Ramos (cell line): Measurements from ENCODE around the gene TUBB1.

Experiments
- in situ Hi-C: fragments of 300-500 bp; cut with MboI; formaldehyde crosslinking; loops from one replicate; pipeline ENCODE4 v1.14.3; 2022; ENCODE audit warnings: low sequenced_read_pairs; ENCODE audit not compliant: unreplicated experiment

The TUBB1 gene

DNA sequence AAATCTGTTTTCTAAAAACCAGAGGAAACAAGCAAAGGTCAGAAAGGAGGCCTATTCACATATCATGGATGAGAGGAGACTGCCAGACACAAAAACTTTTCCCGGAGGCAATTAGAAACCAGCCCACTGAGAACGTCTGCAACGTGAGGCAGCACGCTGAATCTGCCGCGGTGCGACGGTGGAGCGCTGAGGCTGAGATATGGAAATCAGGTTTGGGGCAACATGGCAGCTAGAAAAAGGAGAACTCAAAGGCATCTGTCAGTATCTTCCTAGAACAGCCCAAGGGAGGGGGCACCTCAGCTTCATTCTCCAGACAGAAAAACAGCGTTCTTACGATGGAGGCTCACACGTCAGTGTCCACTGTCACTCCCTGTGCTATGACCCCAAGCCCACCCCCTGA, 18.2 kb downstream of the TUBB1 start:
- in situ Hi-C loops, result no loop called here

DNA sequence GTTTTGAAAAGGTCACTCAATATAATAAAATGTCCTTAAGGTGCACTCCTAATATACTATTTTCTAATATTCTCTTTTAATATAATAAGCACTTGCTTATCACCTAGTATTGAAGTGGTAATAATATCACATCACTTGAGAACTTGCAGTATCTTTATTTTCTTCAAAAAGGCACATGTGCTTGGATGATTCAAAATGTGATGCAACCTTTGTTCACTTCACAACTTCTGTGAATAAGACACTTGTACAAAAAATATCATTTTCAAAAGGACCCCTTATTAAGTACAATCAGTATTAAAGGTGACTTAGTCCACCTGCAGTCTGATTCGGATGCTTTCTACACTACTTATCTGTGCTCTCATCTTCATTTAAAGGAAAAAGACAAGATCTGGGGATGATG, 20.0 kb downstream of the TUBB1 start:
- in situ Hi-C loops, result no loop called here

DNA sequence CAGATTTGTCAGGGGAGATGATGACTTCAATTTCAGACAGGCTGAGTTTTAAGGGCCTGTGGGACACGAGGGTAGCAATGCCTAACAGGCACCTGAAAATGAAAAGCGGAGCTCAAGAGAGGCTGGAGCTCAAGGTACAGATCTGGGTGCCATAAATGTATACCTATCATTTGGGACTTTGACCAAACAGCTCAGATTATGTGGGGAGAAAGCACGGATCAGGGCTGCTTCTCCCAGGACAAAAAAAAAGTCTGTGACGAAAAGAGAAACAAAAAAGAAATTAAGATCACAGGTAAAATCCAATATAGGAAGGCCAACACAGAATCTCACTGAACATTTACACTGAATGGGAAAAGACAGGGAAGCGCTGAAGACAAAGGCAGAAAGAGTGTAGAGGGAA, 21.4 kb downstream of the TUBB1 start:
- in situ Hi-C loops, result loop anchor here (10.0 kb wide), 1 partner anchor 156 kb away; no protein-coding TSS in a partner anchor

DNA sequence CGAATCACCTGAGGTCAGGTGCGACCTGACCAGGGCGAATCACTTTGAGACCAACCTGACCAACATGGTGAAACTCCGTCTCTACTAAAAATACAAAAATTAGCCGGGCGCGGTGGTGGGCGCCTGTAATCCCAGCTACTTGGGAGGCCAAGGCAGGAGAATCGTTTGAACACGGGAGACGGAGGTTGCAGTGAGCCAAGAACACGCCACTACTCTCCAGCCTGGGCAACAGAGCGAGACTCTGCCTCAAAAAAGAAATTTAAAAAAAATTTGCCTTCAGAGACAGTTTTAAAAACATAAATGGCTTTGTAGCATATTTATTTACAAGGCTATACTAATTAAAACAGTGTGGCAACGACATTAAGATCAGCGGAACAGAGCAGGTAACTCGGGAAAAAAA, 22.3 kb downstream of the TUBB1 start:
- in situ Hi-C loops, result loop anchor here (10.0 kb wide), 1 partner anchor 157 kb away; no protein-coding TSS in a partner anchor

DNA sequence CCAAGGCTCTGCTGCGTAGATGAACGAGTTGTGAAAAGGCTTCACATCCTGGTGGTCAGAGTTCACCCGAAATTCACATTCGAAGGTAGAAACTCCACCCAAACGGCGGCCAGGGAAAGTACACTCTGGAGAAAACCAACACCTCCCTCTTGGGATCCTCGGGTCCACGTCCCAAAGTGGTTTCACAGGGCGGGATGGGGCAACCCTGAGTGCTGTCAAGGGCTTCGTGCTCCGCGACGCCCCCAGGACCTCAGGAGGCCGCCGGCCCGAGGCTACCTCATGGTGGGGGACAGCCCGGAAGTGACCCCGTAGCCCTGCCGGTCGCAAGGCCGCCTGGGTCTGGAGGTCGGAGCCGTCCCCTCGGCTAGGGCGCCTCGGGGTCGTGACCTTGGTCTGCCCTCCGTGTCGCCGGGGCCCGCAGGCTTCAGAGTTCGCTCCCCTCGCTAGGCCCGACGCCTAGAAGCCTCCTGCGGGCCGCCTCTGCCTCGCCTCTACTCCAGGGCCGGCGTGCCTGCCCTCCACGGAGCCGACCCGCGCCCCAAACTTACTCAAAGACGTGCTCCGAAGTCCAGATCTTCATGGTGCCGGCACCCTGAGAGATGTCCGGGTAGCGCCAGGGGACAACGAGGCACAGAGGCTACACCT, 23.0 kb downstream of the TUBB1 start, which contains the start of gene PRELID3B:
Gene PRELID3B, minus strand, starts transcription at position 636 of the 645 bp plus-strand sequence. Its CDS starts 56 bp downstream, at position 580.
- in situ Hi-C loops, result loop anchor here (10.0 kb wide), 1 partner anchor 157 kb away; no protein-coding TSS in a partner anchor

DNA sequence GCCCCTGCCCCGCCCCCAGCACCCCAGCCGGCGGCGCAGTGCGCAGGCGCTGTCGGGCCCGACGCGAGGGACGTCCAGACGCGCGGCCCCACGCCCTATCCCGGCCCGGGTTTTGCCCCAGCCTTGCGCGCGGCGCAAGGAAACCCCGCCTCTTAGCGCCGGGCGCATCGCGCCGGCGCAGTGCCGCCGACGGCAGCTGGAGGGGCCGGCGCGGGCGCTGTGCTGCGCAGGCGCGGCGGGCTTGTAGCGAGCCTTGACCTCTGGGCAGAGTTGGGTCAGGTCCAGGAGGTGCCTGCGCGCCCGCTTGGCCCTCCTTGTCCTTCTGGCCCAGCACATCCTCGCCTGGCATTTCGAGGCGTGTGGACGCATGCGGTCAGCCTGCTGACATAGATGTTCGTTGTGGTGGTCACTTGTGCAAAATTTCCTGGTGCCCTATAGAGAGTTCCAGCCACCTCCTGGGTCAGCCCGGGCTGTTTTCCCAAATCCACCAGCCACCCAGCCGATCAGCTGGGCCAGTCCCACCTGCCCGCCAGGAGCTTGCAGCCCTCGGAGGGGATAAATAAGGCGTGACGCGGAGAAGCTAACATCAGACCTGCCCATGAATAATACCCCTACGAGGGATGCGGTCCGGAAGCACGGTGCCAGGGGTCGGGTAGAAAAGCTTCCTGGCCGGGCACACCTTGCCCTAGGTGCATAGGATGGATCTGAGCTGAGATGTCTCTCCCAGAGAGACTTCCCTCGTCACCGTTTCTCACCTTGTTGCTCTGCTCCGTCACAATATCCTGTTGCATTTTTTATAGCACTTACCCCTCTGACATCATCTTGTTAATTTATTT, 23.8 kb downstream of the TUBB1 start:
- in situ Hi-C loops, result loop anchor here (10.0 kb wide), 1 partner anchor 158 kb away; no protein-coding TSS in a partner anchor

DNA sequence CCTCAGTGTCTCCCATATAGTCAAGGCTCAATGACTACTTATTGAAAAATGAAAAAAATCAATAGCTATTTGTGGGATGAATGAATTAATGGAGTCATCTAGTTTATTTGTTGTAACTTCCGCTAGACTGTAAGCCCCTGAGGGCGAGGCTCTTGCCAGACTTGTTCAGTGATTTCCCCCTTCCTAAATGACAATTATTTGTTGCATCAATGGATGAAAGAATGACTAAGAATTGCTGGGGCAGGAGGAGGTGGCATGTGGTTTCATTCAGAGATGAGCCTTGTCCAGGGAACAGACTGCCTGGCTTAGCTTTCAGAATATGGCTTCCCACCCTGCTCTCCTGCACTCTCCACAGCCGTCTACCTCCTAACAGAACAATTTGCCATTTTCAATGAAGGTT, 24.5 kb downstream of the TUBB1 start:
- in situ Hi-C loops, result loop anchor here (10.0 kb wide), 1 partner anchor 159 kb away; no protein-coding TSS in a partner anchor

DNA sequence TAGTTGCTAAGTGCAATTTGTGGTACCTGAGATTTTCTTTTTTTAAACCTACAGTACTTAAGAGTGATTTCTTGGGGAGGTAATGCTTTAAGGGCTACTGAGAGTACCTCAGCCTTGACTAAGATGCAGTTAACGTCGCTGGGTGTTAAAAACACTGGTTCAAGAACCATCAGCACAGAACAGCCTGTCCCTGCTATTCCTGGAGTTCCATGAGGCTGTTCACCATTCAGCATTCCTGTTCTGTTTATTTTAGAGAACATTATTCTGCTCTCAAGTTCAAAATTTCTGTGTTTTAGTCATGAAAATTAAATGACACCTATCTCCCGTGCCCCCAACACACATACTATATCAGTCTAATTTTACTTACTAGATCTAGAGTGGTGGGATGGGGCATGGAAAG, 25.1 kb downstream of the TUBB1 start:
- in situ Hi-C loops, result loop anchor here (10.0 kb wide), 1 partner anchor 159 kb away; no protein-coding TSS in a partner anchor

DNA sequence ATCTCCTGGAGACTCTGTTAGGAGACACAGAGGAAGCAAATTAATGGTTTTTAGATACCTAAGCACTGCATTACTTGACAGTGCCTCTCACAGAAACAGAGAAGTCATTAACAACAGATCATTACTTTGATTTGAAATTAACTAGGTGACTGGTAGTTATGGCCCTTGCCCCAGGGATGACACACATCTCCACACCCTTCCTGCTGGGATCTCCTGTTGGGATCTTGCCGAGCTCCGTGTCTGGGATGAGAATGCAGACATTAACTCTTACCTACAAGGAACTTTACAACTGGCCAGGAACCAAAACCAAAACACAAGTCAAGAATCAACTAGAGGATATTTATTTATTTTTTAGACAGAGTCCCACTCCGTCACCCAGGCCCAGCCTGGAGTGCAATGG, 25.6 kb downstream of the TUBB1 start:
- in situ Hi-C loops, result loop anchor here (10.0 kb wide), 1 partner anchor 160 kb away; no protein-coding TSS in a partner anchor

DNA sequence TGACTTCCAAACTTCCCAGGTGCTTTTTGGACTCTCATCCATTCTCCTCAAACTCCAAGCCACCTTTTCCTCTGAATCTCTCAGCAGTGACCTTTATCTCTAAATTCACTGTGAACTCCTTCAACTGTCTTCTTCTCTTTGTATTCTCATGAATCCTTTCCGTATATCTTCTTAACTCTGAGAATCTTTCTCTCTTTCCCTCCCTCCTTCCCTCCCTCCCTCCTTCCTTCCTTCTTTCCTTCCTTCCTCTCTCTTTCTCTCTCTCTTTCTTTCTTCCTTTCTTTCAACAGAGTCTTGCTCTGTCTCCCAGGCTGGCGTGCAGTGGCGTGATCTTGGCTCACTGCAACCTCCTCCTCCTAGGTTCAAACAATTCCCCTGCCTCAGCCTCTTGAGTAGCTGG, 27.6 kb downstream of the TUBB1 start:
- in situ Hi-C loops, result loop anchor here (10.0 kb wide), 1 partner anchor 162 kb away; no protein-coding TSS in a partner anchor

DNA sequence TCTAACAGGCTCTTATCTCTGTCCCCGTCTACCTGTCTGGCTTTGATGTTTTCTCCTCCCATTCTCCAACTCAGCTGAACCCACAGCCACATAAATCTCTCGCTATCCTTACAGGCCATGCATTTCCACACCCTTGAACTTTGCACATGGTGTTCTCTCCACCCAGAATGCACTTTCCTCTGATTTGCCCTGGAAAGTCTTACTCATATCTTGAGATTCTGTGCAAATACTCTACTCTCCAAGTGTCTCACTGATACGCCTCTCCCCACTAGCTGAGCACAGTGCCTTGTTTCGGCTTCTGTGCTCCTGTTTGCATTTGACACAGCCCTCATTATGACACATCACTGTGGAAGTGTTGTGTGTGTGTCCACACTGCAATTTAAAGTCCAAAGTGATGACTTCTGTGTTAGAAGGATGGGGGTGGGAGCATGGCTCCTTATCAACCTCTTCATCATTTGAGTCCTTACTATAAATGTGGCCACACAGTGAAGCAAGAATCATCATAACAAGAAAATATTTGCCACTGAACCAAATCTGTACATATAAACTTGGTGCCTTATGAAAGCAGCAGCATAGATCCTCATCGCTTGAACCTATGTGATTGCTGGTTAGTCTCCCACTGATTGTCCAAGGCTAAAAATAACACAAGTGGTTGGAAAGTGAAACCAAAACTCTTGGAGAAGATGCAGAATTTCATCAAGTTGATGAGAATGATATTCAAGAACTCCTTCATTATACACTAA, 28.9 kb downstream of the TUBB1 start:
- in situ Hi-C loops, result loop anchor here (10.0 kb wide), 1 partner anchor 163 kb away; no protein-coding TSS in a partner anchor

DNA sequence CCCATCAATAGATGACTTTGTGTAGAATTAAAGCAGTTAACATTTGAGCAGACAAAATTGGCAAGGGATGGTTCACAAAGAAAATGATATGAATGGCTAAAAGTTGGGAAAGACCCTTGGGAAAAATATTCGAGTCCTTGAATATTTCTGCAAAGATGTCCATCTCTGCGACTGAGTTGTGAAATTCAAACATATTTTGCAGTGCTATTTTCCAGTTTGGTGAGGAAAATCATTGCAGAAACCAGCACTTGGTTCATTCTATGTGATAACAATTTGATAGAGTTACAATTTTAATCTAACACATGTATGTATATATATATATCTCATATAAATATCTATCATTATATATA, 29.4 kb downstream of the TUBB1 start:
- in situ Hi-C loops, result loop anchor here (10.0 kb wide), 1 partner anchor 164 kb away; no protein-coding TSS in a partner anchor

DNA sequence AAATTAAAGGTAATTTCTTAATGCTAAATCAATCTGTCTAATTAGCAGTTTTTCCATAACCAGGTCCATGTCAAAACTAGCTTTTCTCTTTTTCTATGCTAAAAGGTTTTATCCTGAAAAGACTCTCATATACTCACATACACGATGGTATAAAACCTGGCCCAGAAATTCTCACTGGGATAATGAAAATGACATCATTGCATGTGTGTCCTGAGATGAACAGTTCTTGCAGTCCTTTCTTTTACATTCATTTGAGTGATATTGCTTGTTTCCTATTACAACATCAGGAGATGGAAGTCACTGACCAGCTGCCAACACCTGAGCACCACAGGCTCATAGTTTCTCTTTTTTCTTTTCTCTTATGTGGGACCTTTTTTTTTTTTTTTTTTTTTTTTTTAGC, 31.2 kb downstream of the TUBB1 start:
- in situ Hi-C loops, result no loop called here

DNA sequence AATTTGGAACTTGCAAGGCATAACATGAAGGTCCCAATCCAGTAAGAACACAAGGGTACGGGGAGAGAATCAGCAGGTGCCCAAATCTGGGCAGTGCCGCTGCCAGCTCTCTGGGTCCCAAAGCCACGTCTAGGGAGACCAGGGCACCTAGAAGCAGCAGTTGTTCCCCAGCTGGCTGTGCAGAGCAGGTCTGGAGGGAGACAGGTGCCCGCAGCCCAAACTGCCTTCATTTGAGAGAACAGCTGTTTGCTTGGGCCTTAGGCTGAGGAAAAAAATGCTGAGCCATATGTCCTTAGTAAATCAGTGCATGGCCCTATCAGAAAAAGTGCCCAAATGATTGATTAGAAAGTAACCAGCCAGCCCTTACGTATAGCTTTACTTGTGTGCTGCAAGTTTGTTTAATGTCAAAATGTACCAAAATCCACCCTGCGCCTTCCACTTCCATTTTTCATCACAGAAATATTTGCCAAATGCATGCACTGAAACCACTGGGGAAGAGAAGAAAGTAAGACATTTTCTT, 32.5 kb downstream of the TUBB1 start:
- in situ Hi-C loops, result no loop called here

DNA sequence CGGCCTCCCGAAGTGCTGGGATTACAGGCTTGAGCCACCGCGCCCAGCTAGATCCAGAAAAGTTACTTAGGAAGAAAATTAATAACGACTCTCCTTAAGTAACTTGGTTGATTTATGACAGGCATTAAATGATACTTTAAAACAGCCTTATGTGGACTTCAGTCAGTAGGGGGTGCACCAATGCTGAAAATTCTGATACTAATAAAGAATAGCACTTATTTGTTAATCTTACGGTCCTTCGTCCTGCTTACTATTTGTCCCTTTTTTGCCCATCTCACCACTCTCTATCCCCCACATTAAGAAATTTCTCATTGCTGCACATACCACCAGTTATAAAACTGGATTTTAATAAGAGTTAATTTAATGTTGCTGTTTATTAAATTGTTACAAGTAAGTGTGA, 36.1 kb downstream of the TUBB1 start:
- in situ Hi-C loops, result no loop called here

DNA sequence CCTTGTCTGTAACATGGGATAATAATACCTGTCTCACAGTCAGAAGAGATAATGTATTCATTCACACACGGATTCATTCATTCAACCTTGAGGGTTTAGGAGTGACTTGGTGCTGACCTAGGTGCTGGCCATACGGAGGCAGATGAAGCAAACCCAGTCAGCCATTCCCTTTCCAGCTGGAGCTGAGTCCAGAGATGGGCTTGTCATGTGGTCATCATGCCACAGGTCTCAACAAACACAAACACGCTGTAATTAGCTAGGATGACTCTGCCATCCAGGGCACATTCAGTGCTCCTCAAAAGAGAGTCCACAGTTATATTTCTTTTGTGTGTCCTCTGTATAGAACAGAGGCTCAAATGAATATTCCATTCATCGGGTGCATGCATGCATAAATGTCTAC, 42.9 kb downstream of the TUBB1 start:
- in situ Hi-C loops, result no loop called here

DNA sequence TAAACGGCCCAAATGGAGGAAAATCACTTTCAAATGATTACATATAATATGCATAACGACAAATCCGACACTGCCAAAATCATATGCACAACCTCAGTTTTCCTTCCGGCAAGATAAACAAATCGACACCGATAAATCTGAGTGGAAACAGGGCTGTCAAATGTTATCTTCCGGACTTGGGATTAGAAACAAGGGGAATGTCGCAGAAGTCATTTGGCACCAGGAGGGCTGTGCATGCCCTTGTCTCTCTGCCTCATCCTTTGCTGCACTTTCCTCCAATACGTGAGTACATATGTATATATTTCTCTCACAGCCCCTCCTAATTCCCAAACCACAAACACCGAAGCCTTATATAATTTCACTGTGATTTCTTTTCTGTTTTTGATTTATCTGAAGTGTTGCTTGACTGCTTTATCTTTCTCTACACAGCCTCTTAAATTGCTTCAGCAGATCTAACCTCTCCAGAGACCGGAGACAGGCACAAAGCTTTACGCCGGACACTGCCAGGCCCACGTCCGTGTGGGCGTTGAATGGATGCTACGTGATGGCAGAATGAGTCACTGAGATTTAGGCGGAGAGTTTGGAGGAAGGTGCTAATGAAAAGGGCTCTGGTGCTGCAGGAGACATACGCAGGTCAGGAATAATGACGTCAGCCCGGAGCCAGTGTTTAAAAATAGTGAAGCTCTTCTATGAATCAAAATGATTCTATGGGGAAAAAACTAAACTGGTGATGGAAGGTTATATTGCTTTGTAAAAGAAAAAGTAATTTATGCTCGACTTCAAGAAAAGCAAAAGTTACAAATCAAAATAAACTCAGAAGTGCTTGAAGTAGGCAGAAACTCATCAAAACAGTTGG, 44.4 kb downstream of the TUBB1 start:
- in situ Hi-C loops, result no loop called here

DNA sequence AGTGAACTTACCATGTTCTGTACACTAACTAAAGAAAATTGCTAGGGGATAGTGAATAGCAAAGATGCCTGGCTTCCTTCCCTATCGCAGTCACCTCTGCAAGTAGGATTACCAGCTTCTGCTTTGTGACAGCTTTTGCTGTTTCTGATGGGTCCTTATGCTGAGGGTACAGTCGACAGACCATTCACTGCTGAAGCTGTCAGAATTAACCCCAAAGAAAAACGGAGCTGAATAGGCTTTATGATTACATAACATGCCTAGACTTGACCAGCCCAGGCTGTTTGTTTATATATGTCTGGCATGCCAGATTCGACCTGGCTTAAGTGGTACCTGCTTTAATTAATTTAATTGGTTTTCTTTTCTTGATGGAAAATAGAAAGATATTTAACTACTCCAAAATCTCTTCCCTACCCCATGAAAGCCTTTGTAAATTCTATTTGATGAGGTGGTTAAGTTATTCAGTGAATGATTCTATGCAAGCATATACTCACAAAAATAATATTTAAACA, 45.0 kb downstream of the TUBB1 start:
- in situ Hi-C loops, result no loop called here

DNA sequence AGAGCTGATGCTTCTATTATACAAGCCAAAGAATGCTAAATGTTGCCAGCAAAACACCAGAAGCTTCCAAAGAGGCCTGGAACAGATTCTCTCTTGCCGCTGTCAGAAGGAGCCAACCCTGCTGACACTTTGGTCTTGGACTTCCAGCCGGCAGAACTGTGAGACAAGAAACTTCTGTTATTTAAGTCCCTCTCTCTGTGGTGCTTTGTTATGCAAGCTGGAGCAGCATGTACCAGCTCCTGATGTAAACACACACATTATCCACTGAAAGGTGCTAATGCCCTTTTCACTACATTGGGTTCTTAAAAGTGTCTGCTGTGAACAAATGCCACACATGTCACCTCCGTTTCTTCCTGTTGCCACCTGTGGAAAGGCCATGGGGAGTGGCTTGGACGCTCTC, 49.3 kb downstream of the TUBB1 start:
- in situ Hi-C loops, result no loop called here
